Heart left ventricle (tissue), 13 donors: ENCODE results near the gene GABRR1.

Experiments
- CTCF ChIP-seq, 12 donors: fragments of 200-600 bp; sonication (generic) in 4 of 12; IDR thresholded peaks; one replicate each; pipeline versions ENCODE4 v1.5.0 to v1.8.0; 2018 to 2022; ENCODE audit warnings: antibody characterized with exemption in 12 of 12, mild to moderate bottlenecking in 5 of 12
- POLR2A ChIP-seq, 2 donors: fragments of 450-650 bp; IDR thresholded peaks; one replicate each; pipeline ENCODE4 v1.6.1; 2017; ENCODE audit warnings: antibody characterized with exemption in 2 of 2, mild to moderate bottlenecking in 2 of 2, moderate library complexity in 2 of 2
- donor health status: ischemic (EF 13 %, LVEDD 7.1; RV severe dilation, severe dysfunction).
- donor health status: DM: no; HTN: yes; CAD: no.
- donor health status: DM: no; HTN: no; CAD: no.
- donor health status: ischemic (EF 25% LVEDD 6.9; RV normal size, moderate dysfunction).
- donor health status: ischemic (EF 25% LVEDD 5.7; RV mildly dilated, moderate dysfunction).
- donor health status: ischemic (EF 35%, LVEDD 5.7; RV mildly dilated, moderate dysfunction).
- donor health status: nonischemic (EF 11% LVEDD 7.7; RV severe dilation, severe dysfunction).
- donor health status: DM: yes; HTN: yes; CAD: no.
- donor health status: PGD.
- donor health status: ischemic (EF 29% LVEDD 5.4; RV normal size, mild dysfunction).
- donor health status: nonischemic (EF 23%, LVEDD 6.1; RV moderate dilation, normal function).

DNA sequence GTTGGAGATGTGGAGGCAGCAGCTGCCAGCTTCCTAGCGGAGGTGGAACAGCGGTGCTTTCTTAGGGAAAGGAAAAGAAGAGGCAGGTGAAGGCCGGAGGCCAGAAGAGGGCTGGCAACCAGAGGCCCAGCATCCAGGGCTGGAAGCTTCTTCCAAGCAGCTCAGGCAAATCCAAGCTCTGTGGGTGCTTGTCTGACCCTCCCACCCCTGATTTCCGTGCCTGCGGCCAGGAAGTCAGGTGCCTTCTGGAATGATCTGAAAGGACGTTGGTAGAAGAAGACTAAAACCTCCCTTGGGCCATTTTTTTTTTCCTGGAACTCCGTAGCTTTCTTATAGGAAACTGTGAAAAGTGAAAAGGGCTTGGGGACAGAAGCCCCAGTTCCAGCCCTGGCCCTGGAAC lies 33.1 kb upstream of the GABRR1 start:
- TF ChIP-seq CTCF (IDR thresholded peaks at IDR 0.05) = no peak
- no peak for TF ChIP-seq POLR2A (IDR thresholded peaks at IDR 0.05)
